ENCODE data around the gene ACTN4. TPM values are rescaled to one million over a fixed set of nuclear protein-coding genes. Genes with fewer than 3 reads are reported as not detected.

The ACTN4 gene
- total RNA-seq, 1 experiment from 2014 or later = 506 TPM

- no peak for TF ChIP-seq PREB (CRISPR knock-in tag; IDR thresholded peaks at IDR 0.05; ENCODE audit: borderline replicate concordance)
- no peak for TF ChIP-seq ZNF532 (CRISPR knock-in tag; IDR thresholded peaks at IDR 0.05; ENCODE audit: borderline replicate concordance)
- no peak for TF ChIP-seq ZNF281 (CRISPR knock-in tag; IDR thresholded peaks at IDR 0.05)
- TF ChIP-seq GRHL2 (CRISPR knock-in tag; IDR thresholded peaks at IDR 0.05; ENCODE audit: insufficient replicate concordance, severe bottlenecking) = no peak
- TF ChIP-seq USF2 (CRISPR knock-in tag; IDR thresholded peaks at IDR 0.05) = no peak
- TF ChIP-seq JUN (CRISPR knock-in tag; IDR thresholded peaks at IDR 0.05) = no peak
- TF ChIP-seq SP1 (CRISPR knock-in tag; conservative IDR thresholded peaks at IDR 0.05) = no peak
- no peak for TF ChIP-seq CREM (CRISPR knock-in tag; IDR thresholded peaks at IDR 0.05)
- TF ChIP-seq JAZF1 (CRISPR knock-in tag; IDR thresholded peaks at IDR 0.05) = no peak
- no peak for TF ChIP-seq MXD4 (CRISPR knock-in tag; IDR thresholded peaks at IDR 0.05; ENCODE audit: borderline replicate concordance)
- TF ChIP-seq ZNF671 (CRISPR knock-in tag; IDR thresholded peaks at IDR 0.05) = no peak
- no peak for TF ChIP-seq ATF2 (CRISPR knock-in tag; IDR thresholded peaks at IDR 0.05; ENCODE audit: borderline replicate concordance, low read depth)
- TF ChIP-seq ZNF317 (CRISPR knock-in tag; IDR thresholded peaks at IDR 0.05; ENCODE audit: borderline replicate concordance, low read depth) = no peak
- TF ChIP-seq GABPB1 (CRISPR knock-in tag; IDR thresholded peaks at IDR 0.05) = no peak
- no peak for TF ChIP-seq AR (CRISPR knock-in tag; IDR thresholded peaks at IDR 0.05)
- no peak for TF ChIP-seq CDX4 (CRISPR knock-in tag; IDR thresholded peaks at IDR 0.05; ENCODE audit: borderline replicate concordance)
- no peak for TF ChIP-seq RORB (CRISPR knock-in tag; IDR thresholded peaks at IDR 0.05)
- Mint-ChIP-seq H3K36me3 (peaks cover 45% of the 10 kb centered on the region), H3K9me3 (no peaks in the 10 kb centered on the region), H3K27ac (no peak overlapping the region), H3K27me3 (ENCODE audit: low read depth) (no peaks in the 10 kb centered on the region), H3K4me1 (peaks cover 5% of the 10 kb centered on the region), H3K4me3 (no peak overlapping the region)
- no peak for ATAC-seq
- no peak for DNase-seq (ENCODE audit: low spot score)
- ChIA-PET POLR2A (no interaction called here), CTCF (no interaction called here)
Measured at GRCh38 chr19:38717051-38717450, 69.6 kb downstream of the ACTN4 start.
